GM21576 (cell line): ENCODE measurements around the gene RAD51B.

Experiments
- ATAC-seq: cut with Tn5 transposase; IDR thresholded peaks from one replicate; pipeline ENCODE4 v1.9.1; 2021; ENCODE audit warnings: mild to moderate bottlenecking, moderate library complexity; ENCODE audit not compliant: unreplicated experiment

Gene RAD51B

DNA sequence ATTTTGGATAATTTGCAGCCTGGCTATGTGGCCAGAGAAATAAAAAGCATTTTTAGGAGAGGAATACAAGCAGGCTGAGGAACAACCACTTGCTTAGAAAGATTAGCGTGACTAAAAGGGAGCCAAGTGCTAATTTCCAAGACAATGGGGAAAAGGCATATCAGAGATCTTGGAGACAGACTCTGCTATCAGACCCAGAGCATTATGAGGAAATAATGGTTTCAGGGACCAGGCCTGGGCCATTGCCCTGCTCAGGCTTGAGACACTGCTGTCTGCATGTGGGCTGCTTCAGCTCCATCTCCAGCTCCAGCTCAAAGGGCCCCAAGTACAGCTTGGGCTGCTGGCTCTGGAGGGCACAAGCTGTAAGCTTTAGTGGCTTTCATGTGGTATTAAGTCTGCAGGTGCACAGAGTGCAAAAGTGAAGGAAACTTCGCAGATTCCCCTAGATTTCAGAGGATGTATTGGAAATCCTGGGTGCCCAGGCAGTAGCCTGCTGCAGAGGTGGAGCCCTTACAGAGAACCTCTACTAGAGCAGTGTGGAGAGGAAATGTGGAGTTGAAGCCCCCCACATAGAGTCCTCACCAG is 524.0 kb downstream of the RAD51B start:
- no peak for ATAC-seq

DNA sequence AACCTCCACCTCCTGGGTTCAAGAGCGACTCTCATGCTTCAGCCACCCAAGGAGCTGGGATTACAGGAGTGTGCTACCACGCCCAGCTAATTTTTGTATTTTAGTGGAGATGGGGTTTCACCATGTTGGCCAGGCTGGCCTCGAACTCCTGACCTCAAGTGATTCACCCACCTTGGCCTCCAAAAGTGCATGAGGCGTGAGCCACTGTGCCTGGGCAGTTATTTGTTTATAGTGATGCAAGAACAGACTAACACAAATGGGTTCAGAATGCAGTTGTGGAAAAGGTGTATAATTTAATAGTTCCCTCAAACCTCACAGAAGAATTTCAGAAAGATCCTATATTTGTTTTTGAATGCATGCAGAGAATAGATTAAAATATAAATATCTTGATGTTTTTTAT is 526.2 kb downstream of the RAD51B start:
- no peak for ATAC-seq

DNA sequence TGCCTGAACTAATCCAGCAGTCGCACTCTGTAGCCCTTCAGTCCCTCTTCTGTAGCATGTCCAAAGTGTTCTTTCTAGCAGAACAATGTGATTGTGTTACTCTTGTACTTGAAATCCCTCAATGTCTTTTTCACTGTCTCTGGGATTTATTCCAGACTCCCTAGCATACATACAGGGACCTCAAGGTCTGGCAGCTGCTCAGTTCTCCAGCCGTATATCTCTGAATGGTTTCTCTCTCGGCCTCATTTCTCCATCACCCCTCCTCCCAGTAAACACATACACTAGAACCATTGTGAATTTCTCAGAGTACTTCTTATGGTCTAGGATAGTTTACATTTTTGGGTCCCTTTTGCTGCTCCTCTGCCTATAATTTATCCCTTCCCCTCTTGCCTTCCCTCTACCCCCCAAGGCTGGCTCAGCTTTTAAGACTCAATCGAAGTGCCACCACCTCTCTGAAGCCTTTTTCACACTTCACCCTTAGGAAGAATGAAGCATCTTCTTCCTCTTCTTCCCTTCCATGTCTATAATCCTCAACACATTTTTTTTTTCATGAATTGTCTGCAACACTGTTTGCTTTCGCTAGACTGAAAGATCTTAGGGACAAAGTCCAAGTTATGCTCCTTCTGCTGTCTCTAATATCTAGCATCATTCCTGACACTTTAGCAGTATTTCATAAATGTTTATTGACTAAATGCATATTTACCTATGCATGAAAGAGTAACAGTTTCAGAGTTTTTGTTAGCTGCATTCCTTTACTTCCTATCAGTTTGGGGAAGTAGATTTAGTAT is 527.2 kb downstream of the RAD51B start:
- no peak for ATAC-seq

DNA sequence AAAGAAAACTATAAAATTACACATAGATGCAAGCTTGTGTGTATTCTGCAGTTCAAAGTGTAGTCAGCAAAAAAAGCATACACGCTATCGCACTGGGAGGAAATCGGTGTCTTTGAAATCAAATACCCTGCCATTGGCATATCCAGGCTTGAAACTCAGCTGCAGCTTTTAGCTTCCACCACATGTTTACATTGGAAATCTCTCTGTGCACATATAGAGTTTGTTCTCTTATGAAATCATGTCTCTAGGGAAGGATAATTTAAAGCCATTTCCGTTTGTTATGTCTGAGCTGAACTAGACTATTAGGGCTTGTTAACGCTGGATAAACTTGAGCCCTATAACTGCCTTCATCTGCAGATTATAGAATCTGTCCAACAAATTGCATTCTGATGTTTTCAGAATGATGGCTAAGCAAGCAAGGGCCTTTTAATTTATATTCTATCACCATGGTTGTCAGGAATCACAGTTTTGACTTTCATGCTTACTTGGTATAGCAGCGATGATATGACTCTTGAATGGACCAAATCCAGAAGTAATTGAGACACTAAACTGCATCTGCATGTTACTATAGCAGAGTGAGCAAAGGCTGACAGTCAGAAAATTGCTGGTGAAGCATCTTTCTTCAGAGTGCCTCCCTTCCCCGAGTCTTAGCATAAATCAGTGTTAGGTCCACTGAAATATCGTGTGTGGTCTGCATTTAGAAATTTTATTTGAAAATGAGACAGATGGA is 530.5 kb downstream of the RAD51B start:
- ATAC-seq = no peak

DNA sequence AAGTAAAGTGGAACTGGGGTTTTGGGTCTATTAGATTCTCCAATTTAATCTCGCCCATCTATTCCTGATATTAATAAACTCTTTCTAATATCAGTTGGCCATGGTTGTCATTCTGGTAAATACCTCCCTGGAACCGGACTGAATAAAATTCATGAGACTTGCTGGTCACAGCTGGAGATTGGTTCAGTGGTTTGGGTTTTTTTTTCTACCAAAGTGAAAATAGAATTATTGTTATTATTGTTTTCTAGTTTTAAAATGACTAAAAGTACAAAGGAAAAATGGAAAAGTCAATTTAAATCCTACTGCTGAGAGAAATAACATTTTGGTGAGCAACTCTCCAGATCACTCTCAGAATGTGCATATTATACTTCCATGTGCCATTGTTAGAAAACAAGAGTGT is 535.8 kb downstream of the RAD51B start:
- no peak for ATAC-seq

DNA sequence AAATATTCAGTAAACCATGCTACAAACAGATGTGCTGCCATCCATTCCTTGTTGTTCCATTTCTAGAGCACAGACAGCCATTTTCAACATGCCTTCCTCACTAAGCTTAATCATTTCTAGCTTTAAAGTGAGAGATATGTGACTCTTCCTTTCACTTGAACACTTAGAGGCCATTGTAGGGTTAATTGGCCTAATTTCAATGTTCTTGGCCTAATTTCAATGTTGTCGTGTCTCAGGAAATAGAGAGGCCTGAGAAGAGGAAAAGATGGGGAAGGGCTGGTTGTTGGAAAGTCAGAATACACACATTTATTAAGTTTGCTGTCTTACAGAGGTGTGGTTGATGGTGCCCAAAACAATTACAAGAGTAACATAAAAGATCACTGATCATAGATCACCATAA is 538.2 kb downstream of the RAD51B start:
- ATAC-seq = no peak

DNA sequence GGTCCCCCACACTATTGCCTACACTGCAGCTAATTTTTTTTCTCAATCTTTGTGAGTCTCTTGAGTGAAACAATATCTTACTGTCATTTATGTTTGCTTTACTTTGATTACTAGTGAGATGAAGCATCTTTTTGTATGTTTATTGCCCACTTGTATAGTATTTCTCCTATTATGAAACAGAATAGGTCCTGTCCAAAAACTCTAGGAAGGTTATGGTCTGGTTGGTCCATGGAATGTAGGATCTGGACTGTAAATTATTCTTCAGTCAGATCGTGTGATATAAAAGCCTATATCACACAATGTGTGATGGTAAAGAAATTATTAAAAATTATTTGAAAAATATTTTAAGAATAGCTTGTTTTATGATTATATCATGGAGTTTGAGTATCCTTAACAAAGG is 538.9 kb downstream of the RAD51B start:
- ATAC-seq = no peak

DNA sequence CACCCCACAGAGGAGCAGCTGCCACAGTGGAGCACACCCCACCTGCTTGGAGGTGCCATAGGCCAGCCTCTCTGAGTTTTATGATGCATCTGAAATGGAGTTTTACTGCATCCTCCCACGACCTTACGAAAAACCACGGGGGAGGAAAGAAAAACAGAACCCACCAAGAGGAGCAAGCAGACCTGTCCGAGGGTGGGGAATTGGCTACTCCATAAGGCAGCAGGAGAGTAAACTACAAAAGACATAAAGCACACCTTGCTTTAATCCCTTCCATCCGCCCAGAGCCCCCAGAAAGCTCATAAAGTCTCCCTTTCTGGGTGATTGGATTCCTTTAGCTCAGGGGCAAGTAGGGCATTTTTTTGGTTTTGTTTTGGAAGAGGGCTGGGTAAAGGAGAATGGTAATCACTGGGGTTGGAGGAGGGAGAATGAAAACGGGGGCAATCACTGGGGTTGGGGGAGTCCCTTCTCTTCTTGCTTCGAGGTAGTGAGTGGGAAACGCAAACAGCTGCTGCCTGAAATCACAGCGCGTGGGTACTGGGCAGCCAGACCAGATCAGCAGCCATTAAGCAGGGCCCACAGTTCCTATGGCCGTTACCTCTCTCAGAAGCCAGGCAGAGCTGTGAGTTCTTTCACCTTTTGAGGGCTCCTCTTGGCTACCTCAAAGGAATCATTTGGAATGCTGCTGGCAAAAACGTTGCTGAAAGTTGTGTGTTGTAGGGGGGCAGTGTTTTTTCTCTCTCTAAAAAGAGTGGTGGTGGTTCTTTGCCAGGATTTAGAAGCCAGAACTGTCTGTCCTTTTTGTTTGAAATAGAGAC is 539.6 kb downstream of the RAD51B start:
- no peak for ATAC-seq

DNA sequence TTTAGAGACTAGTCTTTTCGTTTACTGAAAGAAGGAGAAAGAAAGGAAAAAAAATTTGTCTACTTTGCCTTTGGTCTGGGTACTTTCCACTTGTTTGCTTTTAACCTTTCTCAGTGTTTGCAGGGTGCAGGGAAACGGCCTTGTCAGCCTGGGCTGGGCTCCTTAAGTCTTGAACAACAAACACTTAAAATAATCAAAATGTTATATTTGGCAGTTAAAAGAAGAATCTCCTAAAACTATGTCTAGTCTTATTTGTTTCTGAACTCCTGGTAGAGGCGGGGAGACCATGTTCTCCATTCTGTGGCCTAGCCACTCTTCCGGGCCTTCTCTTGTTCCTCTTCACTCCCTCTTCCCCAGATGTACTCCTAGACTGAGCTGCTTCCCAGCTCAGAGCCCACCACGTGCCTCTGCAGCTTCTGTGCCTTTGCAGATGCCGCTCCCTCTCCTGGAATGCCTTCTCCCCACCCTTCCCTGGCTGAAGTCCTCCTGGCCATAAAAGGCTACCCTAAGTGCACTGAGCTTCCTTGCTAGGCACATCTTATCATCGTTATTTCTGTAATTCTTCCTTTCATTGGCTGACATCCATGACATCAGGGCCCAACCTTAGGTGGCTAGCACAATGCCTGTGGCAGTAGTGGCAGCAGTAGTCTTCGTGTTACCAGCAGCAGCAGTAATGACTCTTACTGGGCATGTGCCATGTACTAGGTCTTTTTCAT is 540.4 kb downstream of the RAD51B start:
- ATAC-seq = no peak

DNA sequence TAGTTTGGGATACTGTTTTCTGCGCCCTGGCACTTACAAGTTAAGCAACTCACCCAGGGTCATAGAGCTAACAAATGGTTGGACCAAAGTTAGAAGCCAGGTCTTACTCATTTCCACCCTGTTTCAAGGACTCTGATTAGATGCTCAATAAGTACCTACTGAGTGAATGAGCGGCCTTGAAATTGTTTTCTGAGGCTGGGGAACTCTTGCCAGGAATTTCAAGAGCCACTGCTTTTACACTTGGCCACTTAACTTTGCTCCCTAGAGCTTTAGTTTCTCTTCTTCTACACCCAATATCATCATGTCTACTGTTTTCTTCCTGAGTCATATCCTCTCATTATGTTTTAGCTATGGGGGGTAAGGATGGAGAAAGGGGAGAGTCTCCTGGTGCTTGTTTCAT is 541.7 kb downstream of the RAD51B start:
- ATAC-seq = no peak

DNA sequence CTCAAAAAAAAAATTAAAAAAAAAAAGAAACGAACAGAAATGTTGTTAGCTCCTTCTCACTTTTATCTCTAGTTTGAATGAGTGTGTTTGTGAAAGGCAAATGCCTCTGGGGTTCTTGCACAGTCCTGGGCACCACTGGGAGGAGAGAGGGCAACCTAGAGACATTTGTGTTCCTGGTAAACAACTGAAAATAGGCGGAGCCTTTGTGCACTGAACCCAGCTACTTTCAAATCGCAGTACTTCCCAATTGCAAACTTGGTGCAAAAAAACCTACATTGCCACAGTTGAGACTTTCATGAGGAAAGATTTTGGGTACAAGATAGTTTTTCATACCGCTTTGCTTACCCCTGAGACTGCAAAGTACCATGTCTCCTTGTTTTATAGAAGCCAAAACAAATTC is 543.3 kb downstream of the RAD51B start:
- no peak for ATAC-seq

DNA sequence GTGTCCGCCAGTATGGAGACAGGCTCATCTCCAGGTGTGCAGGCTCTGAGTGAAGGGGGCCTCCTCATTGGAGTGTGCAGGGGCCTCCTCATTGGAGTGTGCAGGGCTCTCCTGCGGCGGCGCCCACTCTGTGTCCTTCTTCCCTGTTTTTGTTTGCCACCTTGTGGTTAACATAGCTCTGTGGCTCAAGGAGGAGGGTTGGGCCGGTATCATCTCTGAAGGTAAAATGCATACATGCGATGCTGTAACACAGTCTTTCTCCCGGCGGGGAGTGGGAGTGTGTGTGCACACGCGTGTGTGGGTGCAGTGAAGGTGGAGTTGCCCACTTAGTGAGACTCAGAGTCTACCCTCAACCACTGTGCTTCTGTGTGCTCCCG is 543.9 kb downstream of the RAD51B start:
- no peak for ATAC-seq

DNA sequence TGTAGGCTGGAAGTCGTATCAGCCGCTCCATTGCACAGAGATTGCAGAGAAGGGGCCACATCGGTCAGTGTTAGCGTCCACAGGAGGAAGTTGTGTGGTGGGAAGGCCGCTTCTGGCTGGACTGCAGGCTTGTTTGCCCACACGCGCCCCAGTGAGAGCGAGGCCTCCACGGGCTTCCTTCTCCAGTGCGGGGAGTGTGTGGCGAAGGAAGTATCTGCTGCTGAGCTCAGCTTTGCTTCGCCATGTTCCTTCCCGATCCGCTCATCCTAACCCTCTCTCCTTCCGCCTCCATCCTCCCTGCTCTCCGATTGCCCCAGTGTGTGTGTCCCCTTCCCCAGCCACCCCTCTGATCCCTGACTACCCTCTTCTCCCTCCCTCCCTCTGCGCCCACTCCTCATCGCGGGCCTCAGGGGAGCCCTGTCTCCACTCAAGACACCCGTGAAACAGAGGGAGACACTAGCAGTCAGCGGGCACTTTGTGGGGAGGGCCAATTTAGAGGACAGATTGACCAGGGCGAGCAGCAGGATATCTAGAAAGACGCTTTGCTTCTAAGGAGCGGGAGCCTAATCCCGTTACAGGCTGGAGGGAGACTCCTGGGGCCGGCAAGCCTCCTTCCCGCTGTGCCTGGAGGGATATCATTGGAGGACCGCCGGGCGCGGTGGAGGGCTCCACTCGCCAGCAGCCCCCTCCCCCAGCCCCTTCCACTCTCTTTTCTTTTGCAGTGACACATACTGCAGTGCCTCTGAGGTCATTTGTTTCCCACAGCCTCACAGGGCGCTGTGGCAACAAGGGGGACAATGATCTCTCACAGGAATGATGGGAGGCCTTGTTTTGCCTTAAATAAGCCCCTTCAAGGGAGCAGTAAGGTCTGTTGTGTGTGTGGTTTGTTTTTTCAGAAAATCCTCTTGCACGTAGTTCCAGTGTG is 544.5 kb downstream of the RAD51B start:
- no peak for ATAC-seq

DNA sequence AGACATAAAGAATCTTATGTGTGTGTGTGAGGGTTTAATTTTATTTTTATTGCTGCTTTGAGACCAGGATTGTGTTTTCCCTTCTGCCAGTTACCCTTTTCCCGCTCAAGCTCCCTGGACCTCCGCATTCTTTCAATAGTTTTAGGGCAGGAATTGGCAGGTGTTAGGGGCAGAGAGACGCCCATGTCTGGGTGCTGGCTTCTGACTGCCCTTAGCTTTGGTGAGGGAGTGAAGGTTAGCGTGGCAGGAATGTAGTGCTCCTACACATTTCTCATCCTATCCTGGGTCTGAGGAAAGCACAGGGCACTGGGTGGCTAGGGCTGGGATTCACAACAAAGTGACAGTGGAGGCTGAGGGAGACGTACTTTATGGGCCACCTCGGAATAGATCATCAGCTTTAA is 545.2 kb downstream of the RAD51B start:
- ATAC-seq = no peak

DNA sequence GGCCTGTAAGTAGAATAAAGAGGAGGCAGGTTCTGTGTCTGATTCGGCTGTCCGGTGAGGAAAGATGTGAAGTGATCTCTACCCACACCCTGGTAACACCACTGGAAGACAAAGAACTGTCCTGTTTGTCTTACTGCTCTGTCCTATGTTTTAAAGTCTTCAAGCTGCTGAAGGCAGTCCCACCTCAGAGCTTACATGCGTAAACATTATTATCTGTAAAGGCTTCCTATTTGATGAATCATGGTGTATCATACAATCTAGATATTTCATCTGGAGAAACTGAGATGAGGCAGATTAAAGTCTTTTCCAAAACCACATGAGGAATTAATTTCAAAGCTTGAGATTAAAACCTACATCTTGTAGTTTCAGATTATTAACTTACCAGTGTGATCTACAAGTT is 545.6 kb downstream of the RAD51B start:
- ATAC-seq = no peak

DNA sequence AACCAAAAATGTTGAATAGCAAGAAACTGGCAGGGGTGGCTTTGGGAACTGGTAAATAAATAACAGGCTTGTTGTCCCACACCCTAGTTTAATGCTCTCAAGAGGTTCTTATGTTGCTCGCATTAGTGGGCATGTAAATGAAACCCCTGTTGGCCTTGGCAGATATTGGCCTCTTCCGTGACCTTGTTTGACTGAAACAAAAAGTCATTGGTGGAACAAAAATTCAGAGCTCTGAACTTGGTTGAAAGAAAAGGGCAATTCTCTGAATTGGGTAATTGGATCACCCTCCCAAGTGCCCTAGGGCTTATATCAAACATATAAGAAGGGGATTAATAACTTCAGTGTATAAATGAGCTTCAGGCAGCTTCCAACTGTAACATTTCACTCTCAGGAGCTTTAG is 547.1 kb downstream of the RAD51B start:
- no peak for ATAC-seq

DNA sequence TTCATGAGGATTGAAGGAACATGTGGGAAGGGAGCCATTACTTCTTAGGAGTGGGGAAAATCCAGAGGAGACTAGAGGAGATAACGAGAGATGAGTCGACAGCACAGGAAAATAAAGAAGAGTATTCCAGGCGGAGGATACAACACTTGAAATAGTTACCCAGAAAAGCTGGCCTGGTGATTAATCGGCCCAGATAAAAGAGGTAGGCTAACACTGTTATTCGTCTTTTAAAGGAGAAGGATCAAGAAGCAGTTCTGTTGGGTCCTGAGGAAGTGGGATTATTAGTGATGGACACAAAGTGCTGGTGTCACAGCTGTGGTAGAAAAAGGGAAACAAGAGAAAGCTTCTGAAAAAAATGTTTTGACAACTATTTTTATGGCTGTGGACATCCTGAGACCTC is 548.0 kb downstream of the RAD51B start:
- ATAC-seq = no peak

DNA sequence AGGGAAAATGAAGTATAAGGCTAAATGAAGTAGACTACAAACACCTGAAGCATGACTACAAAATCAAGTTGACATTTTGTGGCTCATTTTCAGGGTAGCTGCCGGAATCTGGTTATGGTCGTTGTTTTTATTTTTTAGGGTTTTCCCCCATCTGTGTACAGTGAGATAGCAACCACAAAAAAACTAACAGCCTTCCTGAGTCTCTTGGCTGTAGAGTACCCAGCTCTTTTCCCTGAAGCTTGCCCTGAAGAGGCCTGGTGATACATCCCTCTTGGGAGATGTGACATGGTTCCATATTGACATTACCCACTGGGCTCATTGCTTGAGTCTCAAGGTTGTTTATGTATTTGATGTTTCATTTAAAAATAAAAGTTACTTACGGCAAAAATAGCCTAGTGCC is 549.3 kb downstream of the RAD51B start:
- ATAC-seq = no peak

DNA sequence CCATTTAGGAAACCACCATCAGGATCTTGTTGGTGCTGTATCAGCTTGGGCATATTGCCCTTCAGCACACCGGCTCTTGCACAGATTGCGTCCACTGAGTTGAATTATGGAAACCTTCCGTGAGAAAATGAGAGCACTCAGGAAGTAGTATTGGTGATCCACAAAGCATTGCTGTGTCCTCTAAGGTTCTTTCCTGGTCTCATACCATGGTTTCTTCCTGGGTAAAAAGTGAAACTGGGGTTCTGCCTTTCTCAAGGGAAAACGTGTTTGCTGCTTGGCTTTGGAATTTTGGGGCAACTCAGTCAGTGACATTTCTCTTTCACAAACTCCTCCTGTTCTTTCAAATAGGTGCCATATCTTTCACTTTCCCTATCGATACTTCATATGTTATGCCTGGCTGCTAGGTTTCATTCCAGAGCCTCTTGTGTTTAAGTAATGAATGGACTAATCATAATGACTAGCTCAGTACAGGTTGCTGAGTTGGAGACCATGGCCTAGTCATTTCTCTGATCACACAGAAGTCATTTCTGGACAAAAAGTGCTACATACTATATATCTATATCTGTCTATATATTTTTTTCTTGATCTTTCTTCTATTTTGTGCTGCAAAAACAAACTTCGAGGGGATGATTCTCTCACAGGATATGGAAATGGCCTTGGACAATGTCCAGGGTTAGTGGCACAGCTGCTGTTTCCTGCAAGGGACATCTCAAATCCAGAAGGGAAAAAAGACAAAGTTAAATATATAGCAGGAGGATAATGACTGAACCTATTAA is 549.9 kb downstream of the RAD51B start:
- ATAC-seq = no peak
